Measurements from ENCODE around the gene VLDLR. TPM values are rescaled to one million over a fixed set of nuclear protein-coding genes. Genes with fewer than 3 reads are reported as not detected.

The VLDLR gene
- total RNA-seq, 4 donors from 2014 or later, result 0.85 to 2.5 TPM; not detected in 2

DNA sequence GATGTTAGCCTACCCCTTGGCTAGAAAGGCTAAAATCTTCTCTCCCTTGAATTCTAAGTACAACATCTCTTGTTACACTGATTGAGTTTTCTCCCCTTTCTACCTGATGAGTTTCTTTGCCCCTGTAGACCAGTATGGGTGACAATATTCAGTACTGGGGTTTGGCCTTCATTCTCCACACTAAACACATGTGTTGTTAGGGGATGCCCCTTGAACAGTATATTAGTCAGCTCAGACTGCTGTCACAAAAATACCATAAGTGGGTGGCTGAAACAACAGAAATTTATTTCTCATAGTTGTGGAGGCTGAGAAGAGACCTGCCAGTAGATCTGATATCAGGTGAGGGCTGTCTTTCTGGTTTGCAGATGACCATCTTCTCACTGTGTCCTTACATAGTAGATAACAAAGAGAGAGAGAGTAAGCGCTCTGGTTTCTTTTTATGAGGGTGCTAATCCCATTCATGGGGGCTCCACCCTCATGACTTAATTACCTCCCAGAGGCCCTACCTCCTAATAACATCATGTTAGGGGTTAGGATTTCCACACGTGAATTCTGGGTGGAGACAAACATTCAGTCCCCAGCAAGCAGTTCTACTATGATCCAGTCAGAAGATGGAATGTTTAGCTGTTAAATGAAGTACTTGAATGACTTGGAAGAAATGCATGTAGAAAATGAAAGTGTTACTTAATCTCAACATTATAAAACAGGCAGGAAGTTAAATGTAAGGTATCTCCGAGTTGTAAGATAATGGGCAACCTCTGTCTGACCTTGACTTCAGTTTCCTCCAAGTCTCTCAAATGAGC is 17.5 kb downstream of the VLDLR start:
- Histone ChIP-seq H3K27me3 (no peaks in the 10 kb centered on the region), H3K9me3 (no peaks in the 10 kb centered on the region), H3K36me3 (no peaks in the 10 kb centered on the region), H3K4me1 (no peaks in the 10 kb centered on the region), H3K27ac (no peak overlapping the region), H3K4me3 (no peak overlapping the region)
- TF ChIP-seq, protein P1, sequence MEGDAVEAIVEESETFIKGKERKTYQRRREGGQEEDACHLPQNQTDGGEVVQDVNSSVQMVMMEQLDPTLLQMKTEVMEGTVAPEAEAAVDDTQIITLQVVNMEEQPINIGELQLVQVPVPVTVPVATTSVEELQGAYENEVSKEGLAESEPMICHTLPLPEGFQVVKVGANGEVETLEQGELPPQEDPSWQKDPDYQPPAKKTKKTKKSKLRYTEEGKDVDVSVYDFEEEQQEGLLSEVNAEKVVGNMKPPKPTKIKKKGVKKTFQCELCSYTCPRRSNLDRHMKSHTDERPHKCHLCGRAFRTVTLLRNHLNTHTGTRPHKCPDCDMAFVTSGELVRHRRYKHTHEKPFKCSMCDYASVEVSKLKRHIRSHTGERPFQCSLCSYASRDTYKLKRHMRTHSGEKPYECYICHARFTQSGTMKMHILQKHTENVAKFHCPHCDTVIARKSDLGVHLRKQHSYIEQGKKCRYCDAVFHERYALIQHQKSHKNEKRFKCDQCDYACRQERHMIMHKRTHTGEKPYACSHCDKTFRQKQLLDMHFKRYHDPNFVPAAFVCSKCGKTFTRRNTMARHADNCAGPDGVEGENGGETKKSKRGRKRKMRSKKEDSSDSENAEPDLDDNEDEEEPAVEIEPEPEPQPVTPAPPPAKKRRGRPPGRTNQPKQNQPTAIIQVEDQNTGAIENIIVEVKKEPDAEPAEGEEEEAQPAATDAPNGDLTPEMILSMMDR (IDR thresholded peaks at IDR 0.05), result no peak
- no peak for TF ChIP-seq POLR2A (IDR thresholded peaks at IDR 0.05)
- no peak for DNase-seq

DNA sequence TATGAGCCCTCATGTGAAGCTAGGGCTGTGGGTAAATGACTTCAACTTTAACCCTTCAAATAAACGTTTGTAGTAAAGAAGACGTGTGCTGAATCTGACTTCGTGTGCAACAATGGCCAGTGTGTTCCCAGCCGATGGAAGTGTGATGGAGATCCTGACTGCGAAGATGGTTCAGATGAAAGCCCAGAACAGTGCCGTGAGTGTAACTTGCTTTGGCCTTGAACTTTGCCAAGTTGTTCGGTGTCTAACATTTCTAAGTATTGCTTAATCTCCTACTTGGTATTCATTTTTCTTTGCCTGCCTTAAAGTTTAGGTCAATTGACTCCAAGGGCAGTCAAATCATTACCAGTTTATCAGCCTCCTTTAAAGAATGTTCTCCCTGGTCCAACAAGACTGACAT is 18.2 kb downstream of the VLDLR start:
- no peak for DNase-seq
- Histone ChIP-seq H3K36me3 (no peaks in the 10 kb centered on the region), H3K9me3 (no peaks in the 10 kb centered on the region), H3K4me1 (no peaks in the 10 kb centered on the region), H3K27me3 (no peaks in the 10 kb centered on the region), H3K27ac (no peak overlapping the region), H3K4me3 (no peak overlapping the region)
- TF ChIP-seq POLR2A (IDR thresholded peaks at IDR 0.05), result no peak
- TF ChIP-seq, protein P1 (IDR thresholded peaks at IDR 0.05), result no peak

DNA sequence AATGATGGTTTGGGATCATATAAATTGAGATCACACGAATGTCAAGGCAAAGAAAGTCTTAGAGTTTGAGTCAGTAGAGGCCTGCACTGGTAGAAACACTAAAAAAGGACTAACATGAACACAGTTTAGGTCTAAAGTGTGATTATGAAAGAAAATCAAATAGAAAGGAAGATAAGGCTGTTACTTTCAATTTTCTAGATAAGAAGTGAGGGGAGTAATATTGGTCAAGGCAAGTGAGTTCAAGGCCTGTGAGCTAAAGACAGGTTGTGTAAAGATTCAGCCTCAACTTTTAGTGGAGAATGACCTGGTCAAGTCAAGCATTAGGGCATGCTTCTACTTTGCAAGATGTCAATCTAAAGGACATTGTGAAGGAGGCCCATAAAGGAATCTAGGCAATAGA is 19.0 kb downstream of the VLDLR start:
- TF ChIP-seq, protein P1 (IDR thresholded peaks at IDR 0.05), result no peak
- no peak for TF ChIP-seq POLR2A (IDR thresholded peaks at IDR 0.05)
- DNase-seq, result no peak
- H3K4me3 ChIP-seq, result no peak overlapping the region
- no peaks in the 10 kb centered on the region for H3K36me3 ChIP-seq
- H3K27me3 ChIP-seq, result no peaks in the 10 kb centered on the region
- H3K9me3 ChIP-seq, result no peaks in the 10 kb centered on the region
- H3K27ac ChIP-seq, result no peak overlapping the region
- no peaks in the 10 kb centered on the region for H3K4me1 ChIP-seq

DNA sequence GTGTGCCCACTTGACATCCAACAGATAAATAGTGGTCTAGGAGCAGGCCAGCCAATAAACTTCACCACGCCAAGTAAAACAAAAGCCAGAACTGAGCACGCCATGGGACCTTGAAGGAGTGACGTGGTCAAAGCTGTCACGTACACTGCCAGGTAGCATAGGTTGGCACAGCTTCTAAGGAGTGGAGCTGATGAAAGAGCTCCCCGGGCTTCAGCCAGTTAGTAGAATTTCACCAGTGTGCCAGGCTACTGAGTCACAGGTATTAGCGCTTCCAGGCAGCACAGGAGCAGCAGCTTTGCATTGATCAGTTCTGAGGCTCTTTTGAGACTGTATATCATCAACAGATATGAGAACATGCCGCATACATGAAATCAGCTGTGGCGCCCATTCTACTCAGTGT is 19.4 kb downstream of the VLDLR start:
- Histone ChIP-seq H3K9me3 (no peaks in the 10 kb centered on the region), H3K27ac (no peak overlapping the region), H3K27me3 (no peaks in the 10 kb centered on the region), H3K36me3 (peaks cover 0 to 2% (median 0%) of the 10 kb centered on the region in 3 donors), H3K4me1 (no peaks in the 10 kb centered on the region), H3K4me3 (no peak overlapping the region)
- no peak for DNase-seq
- TF ChIP-seq, protein P1 (IDR thresholded peaks at IDR 0.05), result no peak
- TF ChIP-seq POLR2A (IDR thresholded peaks at IDR 0.05), result no peak

DNA sequence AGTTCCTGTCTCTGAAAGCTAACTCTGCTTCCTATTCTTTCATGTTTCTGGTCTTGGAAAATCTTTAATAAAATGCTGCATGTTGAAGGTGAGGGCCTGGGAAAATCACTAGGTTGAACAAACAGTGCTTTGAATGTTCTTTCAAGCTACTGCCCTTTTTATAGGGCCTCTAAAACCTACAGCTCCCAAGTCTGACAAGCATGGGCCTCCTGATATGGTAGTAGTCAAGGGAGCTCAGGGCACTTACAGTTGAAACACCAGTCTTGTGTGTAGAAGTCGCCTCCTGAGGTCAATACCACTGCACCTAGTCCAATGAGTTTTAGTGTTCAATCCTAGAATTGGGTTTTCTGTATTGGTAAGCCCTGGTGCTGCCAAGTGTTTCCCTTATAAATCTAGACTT is 20.5 kb downstream of the VLDLR start:
- no peaks in the 10 kb centered on the region for H3K4me1 ChIP-seq
- no peak for TF ChIP-seq POLR2A (IDR thresholded peaks at IDR 0.05)
- TF ChIP-seq, protein P1 (IDR thresholded peaks at IDR 0.05), result no peak
- H3K4me3 ChIP-seq, result no peak overlapping the region
- no peaks in the 10 kb centered on the region for H3K27me3 ChIP-seq
- H3K27ac ChIP-seq, result no peak overlapping the region
- no peak for DNase-seq
- H3K36me3 ChIP-seq, result peaks cover 0 to 6% (median 0%) of the 10 kb centered on the region in 3 donors
- H3K9me3 ChIP-seq, result no peaks in the 10 kb centered on the region

Data from Peyer's patch (tissue), 4 donors.